ENCODE measurements around the gene LRRC51.

LRRC51 gene

DNA sequence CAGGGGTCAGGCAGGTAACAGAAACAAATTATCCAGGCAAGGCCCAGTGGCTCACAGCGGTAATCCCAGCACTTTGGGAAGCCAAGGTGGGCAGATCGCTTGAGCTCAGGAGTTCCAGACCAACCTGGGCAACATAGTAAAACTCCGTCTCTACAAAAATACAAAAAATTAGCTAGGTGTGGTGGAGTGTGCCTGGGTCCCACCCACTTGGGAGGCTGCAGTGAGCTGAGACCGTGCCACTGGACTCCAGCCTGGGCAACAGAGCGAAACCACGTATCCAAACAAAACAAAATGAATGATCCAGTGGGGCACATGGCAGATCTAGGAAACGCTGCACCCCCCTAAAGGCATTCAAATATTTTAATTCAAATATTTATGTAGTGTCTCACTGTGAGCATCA lies 10.2 kb upstream of the LRRC51 start:
- FAIRE-seq: no peak

DNA sequence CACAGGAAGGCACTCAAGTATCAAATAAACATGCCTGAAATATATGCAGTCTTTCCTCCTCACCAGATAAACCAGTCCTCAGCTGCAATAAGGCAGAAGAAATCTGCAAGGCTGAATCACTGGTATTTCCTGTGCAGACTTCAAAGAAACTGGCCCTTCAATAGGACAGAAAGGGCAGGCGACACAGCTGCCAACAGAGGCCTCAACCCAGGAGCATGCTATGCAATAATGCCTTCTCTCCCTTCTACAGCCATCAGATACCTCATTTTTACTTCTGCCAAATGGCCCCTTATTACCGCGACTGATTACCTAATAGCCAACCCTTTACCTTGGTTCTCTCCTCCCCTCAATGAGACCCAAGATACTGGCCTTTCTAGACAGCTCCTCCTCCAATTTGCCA lies 8.3 kb upstream of the LRRC51 start:
- no peak for FAIRE-seq

DNA sequence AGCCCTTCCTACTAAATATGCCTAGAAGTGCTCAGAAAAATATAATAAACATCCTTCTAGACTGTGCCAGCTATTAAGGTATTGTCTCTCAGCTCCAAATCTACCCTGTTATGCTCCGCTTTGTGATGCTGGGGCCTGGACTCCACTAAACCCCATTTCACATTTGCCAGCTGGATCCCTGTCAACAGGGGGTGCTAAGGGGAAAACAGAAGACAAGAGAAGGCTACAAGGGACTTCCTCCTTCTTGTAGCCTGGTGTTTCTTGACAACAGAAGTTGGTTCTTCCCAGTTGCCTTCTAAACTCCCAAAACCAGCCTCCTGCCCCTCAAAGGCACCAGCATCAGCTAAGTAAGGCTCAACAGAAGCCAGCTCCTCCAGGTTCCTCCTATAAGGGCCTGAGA lies 5.5 kb upstream of the LRRC51 start:
- no peak for FAIRE-seq

DNA sequence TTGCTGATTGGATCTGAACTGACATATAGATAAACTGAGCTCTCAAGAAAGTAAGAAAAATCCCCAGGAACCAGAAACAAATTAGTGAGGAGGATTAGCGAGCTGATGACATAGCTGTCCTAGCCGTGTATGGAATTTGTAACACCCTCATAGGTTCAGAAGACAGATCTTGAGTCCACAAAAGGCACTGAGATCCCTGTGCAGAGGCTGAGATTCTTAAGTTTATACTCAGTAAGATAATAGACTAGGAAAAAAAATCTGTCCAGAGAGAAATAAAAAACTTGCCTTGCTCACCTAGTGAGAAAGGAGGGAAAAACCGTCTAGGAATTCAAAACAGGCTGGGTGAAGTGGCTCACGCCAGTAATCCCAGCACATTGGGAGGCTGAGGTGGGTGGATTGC lies 4.9 kb upstream of the LRRC51 start:
- FAIRE-seq: no peak

DNA sequence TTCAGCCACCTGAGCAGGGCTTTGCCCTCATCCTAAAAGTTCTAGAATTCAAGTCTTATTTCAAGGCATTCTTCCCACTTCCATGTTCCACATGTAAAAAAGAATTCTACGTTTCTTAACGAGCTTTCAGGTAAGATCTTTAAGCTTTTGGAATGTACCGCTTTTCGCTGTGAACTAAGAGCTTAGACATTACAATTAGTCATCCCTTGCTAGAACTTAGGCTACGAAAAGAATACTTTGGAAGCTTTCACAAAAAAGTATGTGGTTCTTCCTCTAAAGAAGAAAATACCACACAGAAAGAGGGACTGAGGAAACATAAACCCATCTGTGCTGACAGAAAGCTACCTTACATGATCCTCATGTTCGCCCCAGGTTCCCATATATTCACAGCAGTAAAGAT lies 2.2 kb upstream of the LRRC51 start:
- no peak for FAIRE-seq

DNA sequence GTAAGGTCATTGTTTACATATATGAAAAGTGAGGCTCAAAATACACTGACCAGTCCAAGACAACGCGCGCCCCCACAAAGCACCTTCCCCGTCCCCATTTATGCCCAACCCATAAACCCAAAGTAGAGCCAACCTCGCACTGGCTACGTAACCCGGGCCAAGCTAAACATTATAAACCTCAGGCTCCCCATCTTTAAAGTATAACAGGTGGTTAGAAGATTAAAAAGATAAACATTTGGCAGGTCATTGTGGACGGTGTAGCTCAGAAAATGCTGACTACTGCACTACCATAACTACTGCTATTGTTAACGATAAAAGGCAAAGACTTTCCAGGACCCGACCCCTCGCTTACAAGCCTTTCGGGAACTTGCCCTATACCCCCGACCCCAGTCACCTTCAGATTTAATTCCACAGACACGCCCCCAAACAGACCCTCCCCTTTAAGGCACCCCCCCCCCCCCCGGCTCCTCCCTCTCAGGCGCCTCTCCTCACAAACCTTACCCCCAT lies 778 bp upstream of the LRRC51 start:
- no peak for FAIRE-seq

DNA sequence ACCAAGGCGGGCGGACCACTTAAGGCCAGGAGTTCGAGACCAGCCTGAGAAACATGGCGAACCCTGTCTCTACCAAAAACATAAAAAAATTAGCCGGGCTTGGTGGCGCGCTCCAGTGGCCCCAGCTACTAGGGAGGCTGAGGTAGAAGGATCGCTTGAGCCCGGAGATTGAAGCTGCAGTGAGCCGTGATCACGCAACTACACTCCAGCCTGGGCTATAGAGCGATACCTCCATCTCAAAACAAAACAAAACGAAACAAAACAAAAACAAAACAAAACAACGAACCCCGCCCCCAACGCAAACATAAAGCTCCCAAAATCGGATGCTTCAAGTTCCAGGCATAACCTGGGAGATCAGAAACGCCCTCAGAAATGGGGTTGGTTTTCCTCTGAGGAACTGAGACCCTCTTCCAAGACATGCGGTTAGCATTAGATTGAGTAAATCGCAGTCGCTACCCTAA lies 564 bp downstream of the LRRC51 start:
- no peak for FAIRE-seq

DNA sequence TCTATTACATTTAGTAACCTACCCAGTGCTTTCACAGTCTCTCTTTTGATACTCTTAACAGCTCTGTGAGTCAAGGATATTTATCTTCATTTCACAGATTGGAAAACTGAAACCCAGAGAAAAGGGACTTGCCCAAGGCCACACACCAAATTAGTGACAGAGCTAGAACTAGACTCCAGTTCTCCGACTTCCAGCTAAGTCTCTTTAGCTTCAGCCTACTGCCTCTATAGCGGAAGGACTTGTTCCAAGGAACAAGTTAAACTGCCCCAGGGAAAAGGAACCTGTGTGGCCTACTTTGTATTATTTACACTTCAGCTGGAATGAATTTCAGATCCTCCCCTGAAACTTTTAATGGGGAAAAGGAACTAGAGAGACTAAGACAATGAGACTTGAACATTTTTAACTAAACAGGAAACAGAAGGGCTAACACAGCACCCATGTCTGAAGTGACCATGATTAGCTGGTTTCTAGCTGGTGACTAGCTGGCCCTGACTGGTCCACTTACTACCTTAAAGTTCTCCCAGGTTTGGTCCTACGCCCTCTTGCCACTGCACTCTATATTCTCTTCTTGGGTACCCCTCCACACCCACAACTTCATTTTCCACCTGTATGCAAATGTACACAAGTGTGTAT lies 1.3 kb downstream of the LRRC51 start:
- FAIRE-seq: no peak

DNA sequence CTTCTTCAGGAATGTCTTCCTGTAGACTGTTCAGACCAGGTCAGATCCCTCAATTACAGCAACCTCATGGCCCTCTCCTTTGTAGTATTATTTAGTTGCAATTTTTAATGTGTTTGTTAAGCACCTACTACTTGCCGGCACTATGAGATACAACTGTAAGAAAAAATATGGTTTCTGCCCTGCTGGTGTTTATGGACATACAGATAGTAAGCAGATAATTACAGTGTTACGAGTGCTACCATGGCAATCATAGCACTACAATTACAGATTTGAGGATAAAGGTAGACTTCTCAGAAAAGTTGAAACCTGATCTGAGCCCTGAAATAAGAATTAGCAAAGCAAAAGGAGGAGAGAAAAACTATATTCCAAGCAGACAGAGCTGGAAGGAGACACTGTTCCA lies 2.8 kb downstream of the LRRC51 start:
- FAIRE-seq: no peak

DNA sequence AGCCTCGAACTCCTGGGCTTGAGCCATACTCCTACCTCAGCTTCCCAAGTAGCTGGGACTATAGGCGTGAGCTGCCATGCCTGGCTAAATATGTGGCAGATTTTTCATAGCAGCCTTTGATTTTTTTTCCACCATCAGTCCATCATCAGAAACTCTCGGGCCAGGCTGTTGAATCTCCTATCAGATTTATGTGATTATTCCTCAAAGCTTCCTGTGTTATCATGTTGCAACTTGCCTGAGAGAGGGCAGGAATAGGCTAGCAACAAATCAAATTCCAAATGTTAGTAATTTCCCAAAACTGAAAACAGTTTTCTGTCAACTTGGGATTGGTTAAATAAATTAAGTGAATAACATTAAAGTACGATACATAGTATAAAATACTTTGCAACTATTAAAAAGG lies 3.4 kb downstream of the LRRC51 start:
- no peak for FAIRE-seq

DNA sequence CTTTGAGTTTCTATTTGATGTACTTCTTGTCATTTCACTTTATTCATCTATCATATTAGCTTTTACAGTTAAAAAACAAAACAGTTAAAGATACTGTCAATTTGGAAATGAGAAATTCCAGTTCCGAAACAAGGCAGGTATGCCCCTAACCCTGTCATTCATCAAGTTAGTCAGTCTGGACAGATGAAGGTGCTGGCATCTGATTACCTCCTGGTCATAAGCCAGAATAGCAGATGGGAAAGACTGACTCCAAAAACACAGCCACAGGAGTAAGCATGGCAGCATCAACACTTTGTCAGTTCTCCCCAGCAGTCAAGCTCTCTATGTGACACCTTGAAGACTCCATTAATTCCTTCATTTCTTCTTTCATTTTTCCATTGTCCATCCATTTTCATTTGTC lies 4.3 kb downstream of the LRRC51 start:
- no peak for FAIRE-seq

DNA sequence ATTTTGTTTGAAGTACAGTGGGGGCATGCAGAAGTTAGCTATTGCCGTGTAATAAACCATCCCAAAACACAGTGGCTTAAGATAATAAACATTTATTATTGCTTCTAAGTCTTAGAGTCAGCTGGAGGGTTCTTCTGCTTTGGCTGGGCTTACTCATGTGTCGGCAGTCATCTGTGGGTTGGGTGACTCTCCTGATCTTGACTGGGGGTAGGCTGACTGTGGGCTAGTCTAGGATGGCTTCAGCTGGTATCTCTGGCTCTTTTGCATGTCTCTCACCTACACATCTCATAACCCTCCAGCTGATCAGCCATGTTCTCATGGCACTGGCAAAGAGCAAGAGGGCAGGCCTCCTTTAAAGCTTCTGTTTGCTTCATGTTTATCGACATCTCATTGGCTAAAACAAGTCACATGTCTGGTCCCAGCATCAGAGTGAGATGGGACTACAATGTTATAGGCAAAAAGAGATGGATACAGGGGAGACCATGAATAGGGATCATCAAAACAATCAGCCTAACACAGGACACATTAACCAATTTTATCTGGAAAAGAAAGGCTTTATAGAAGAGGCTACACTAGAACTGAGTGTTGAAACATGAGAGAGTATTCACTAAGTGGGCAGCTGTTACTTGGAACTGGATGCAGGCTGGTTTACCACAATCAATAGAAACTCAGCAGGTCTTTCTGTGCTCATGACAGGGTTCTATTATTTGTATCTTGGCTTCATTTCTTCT lies 5.1 kb downstream of the LRRC51 start:
- no peak for FAIRE-seq

DNA sequence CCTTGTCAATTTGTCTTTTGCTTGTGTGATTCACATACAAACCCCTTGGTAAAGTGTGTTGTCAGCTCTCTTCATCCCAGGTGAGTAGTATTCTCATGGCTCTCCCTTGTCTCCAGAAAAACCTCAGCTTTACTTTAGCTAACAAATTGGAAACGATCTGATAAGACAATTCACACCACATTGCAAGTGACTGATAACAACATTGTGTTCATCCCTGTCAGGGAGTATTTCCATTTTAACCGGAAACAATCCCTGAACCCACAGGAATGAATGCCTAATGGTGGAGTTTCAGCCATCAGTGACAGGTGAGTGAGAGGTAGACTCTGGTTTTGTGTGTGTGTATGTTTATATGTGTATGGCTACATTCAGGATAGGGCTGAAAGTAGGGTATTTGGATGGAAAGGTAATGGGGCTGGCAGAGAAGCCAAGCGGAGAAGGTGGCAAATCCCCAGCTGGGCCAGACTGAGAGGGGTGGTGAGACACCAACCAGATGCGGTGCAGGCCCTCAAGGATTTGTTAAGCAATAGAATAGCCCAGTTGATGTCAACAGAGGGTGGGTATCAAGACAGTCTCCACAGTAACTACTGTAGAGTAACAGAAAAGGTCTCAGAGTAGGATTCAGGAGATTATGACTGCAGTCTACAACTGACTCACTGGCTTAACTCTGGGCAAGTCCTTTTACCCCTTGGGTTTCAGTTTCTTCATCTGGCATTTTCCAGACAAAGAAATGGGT lies 7.6 kb downstream of the LRRC51 start:
- no peak for FAIRE-seq

DNA sequence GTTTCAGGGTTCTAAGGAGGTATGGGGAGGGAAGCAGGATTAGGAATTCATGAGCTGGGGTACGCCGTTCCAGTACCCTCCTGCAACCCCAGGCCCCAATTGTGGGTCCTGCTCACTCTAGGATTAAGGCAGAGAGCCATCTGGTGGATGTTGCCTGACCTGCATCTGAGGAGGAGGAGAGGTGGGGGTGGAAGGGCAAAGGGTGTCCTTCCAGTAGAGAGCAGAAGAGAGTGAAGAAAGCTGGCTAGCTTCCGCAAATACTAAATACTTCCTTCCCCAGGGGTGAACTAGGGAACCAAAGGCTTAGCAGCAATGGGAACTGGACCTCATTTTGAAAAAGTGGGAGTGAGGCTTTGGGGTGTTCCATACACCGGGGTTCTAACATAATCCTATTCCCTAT lies 10.6 kb downstream of the LRRC51 start:
- FAIRE-seq: no peak

DNA sequence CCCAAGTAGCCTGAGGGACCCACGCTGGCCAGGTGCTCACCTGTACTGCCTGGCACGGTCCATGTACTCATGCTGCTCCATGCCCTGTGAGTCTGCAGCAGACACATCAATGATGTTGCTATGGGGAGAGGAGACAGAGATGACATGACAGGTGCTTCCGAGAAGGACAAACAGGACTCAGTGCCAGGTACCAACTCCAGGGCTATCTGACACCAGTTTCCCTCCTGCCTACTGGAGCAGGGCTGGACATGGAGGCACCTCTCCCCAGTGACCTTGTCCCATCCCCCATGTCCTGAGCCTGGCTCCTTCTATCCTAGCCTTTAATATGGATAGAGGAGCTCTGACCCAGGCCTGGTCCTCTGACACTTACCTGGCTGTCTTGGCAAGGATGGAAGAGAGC lies 18.1 kb downstream of the LRRC51 start:
- FAIRE-seq: no peak

DNA sequence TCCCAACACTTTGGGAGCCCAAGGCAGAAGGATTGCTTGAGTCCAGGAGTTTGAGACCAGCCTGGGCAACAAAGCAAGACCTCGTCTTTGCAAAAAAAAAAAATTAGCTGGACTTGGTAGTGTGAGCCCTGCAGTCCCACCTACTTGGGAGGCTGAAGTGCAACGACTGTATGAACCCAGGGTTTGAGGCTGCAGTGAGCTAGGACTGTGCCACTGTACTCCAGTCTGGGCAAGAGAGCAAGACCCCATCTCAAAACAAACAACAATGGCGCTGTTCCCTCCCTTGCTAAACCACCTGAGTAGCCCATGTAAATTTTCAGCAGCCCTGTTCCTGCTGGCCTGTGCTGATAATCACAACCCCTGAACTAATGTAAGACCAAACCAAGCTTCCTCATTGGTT lies 19.4 kb downstream of the LRRC51 start:
- FAIRE-seq: no peak

DNA sequence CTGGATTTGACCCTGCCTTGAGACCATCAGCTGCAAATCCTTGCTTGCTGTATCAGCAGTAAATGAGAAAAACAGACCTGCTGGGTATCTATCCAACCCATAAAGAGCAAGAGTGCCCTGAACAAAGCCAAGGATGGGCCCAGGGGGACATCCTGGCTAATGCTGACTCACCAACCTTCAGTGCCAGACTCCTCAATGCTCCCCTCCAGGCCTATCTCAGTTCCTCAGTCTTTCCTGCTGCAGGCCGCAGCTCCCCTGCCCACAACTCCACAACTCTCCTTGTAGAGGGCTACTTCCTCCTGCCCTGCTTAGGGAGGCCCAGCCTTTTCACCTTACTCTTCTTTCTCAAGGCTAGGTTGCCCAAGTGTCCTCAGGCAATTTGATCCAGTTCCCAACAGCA lies 19.8 kb downstream of the LRRC51 start:
- no peak for FAIRE-seq

DNA sequence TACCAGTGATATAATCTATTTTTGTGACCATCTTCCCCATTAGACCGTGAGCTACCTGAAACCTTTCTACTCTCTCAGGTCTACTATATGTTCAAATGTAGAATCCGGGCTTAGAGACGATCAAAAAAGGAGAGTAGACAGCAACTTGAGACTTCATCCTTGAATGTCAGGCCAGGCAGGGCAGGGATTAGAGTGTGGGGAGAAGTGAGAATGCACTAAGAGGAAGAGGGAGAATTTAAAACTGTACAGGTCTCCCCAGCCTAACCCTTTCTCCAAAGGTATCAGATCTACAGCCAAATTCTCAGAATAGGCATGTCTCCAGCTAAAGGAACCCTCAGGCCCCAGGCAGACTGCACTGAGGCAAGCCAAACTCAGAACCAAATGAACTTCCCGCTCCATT lies 21.5 kb downstream of the LRRC51 start:
- no peak for FAIRE-seq

DNA sequence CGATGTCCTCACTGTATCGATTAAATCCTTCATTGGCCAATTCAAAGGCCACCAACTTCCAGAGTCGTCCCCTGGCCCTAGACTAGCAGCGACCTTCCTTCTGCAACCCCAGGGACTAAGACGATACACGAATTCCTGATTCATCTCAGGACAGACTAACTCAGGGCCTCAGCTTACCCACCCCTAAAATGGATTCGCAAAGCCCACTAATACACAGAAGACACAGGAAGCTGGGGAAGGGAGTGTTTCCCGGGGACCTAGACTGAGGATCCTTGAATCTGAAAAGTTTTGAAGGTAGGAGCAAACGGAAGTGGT lies 21.9 kb downstream of the LRRC51 start:
- no peak for FAIRE-seq

DNA sequence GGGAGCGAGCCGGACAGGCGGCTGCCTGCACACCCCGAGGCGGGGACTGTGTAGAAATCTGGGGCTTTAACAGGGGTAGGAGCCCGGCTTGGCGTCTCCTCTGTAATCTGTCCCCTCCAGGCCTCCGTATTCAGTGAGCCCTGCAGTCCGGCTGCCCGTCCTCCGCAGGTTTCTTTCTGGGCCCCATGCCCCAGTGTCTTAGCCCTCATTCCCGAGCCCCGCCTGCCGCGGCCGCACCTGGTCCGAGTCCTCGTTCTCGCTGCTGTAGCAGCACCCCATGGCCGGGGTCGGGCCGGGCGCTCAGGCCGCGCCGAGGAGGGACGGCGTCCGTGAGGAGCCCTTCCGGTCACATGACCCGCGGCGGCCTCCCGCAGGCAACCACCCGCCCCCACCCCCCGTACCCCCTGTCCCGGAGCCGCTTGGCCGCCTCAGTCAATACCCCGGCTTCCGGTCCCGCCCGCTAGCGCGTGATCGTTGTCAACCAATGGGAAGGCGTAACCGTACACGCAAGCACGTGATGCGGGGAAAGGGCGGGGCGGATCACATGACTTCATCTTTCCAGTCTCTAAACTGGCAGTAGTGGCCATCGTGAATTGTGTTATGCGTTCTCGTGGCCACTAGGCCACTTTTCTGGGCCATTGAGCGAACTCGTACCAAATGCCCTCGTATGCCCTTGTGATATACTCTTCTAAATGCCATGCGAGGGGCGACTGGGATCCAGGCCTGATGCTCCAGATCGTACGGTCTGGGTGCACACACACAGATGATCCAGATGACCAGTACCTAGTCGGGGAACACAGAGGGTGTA lies 22.5 kb downstream of the LRRC51 start, which contains the start of gene LAMTOR1:
Gene LAMTOR1 (minus strand): TSS at position 352 of the 808 bp plus-strand sequence. CDS start 73 bp downstream, at position 279.
- peak; percentile 81 for FAIRE-seq

DNA sequence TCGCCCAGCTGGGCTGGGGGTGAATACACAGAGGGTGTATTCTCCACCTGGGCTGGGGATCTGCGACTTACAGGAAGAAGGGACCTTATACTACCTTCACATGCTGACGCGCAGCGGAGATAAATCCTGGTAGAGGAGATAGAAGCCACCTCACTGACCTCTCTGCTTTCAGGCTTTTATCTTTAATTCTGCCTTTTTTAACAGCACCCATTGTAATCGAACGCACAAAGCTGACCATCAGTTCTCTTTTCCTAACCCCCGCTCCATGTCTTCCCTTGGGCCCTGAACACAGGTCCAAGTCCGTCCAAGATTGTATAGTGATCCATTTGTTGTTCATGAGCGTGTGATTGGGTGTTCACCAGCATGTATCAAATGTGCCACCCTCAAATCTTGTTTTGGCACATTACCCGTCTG lies 23.1 kb downstream of the LRRC51 start:
- no peak for FAIRE-seq

DNA sequence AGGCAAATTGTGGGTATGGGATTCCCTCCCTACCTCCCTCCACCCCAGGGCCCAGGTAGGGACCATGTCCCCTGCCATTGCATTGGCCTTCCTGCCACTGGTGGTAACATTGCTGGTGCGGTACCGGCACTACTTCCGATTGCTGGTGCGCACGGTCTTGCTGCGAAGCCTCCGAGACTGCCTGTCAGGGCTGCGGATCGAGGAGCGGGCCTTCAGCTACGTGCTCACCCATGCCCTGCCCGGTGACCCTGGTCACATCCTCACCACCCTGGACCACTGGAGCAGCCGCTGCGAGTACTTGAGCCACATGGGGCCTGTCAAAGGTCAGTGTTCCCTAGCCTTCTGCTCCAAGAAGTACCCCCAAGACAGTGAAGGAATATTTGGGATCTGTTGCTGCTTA lies 25.2 kb downstream of the LRRC51 start, which contains the start of gene TOMT:
Gene TOMT (plus strand): TSS at position 37 of the 400 bp plus-strand sequence. CDS start 28 bp downstream, at position 65.
- FAIRE-seq: no peak

Measured in A204.1 (cell line).